ENCODE results near the gene ARRDC1.
"Not testable (repeated sequence)": the region's sequence is repeated elsewhere in the genome, so short reads cannot be mapped to it uniquely, and the experiment has no call there.

The ARRDC1 gene

GRCh38 chr9:137586854-137587253 lies 18.6 kb upstream of the ARRDC1 start:
- no peak for DNase-seq

GRCh38 chr9:137588311-137588710 lies 17.2 kb upstream of the ARRDC1 start:
- DNase-seq = no peak

- DNase-seq = no peak
These were observed 16.6 kb upstream of the ARRDC1 start for GRCh38 chr9:137588891-137589290.

- DNase-seq = no peak
These were observed 15.9 kb upstream of the ARRDC1 start for GRCh38 chr9:137589441-137590122.

GRCh38 chr9:137590123-137590468 lies 15.4 kb upstream of the ARRDC1 start:
- no peak for DNase-seq

GRCh38 chr9:137590469-137591383 lies 14.8 kb upstream of the ARRDC1 start, which contains the start of gene ZMYND19:
ZMYND19 (minus strand) TSS chr9:137590512; CDS start chr9:137590263, 249 bp downstream.
- DNase-seq = peak; percentile 85

GRCh38 chr9:137592767-137593166 lies 12.7 kb upstream of the ARRDC1 start:
- DNase-seq = no peak

- DNase-seq = no peak
These were observed 12.3 kb upstream of the ARRDC1 start for GRCh38 chr9:137593176-137593575.

- not testable (repeated sequence) for DNase-seq
These were observed 8.9 kb upstream of the ARRDC1 start for GRCh38 chr9:137596577-137596976.

- no peak for DNase-seq
These were observed 6.5 kb upstream of the ARRDC1 start for GRCh38 chr9:137598943-137599342.

GRCh38 chr9:137602661-137603060 lies 2.8 kb upstream of the ARRDC1 start:
- no peak for DNase-seq

GRCh38 chr9:137603879-137604278 lies 1.6 kb upstream of the ARRDC1 start:
- DNase-seq = no peak

- no peak for DNase-seq
These were observed 970 bp upstream of the ARRDC1 start for GRCh38 chr9:137604345-137605086.

GRCh38 chr9:137606005-137606621 lies 627 bp downstream of the ARRDC1 start:
- no peak for DNase-seq

- DNase-seq = no peak
These were observed 1.2 kb downstream of the ARRDC1 start for GRCh38 chr9:137606734-137607138.

GRCh38 chr9:137607141-137607857 lies 1.8 kb downstream of the ARRDC1 start:
- DNase-seq = no peak

GRCh38 chr9:137610944-137611343 lies 5.5 kb downstream of the ARRDC1 start:
- no peak for DNase-seq

- DNase-seq = no peak
These were observed 6.4 kb downstream of the ARRDC1 start for GRCh38 chr9:137611623-137612609.

- DNase-seq = no peak
These were observed 7.3 kb downstream of the ARRDC1 start for GRCh38 chr9:137612741-137613142.

GRCh38 chr9:137613259-137613658 lies 7.8 kb downstream of the ARRDC1 start:
- no peak for DNase-seq
